SK-N-SH (cell line): ENCODE data around the gene PPP1R9B. TPM values are rescaled to one million over a fixed set of nuclear protein-coding genes. Genes with fewer than 3 reads are reported as not detected.

Experiments used
- CTCF ChIA-PET: fragments of 300-600, 350-600 bp; formaldehyde crosslinking; extraction: SDS; loops from one replicate; lab custom pipeline; 2021; lab: Yijun Ruan, JAX
- POLR2A ChIA-PET: fragments of 350-600 bp; sonication (Branson Sonifier 250); formaldehyde crosslinking; extraction: SDS; loops from one replicate; lab custom pipeline; 2020; ENCODE audit warnings: antibody characterized with exemption, inconsistent platforms; lab: Yijun Ruan, JAX
- DNase-seq: peaks from one replicate; pipeline ENCODE4 v3.0.0; 2012
- H2AFZ ChIP-seq: fragments of 200-600 bp; sonication (generic); 2 replicates; pipeline ENCODE4 v1.8.1; 2016; ENCODE audit warnings: antibody characterized with exemption, mild to moderate bottlenecking, low read depth
- H3F3A ChIP-seq: fragments of 200-600 bp; sonication (generic); replicated peaks from 2 replicates; pipeline ENCODE3; 2016; ENCODE audit warnings: antibody characterized with exemption, mild to moderate bottlenecking; ENCODE audit not compliant: insufficient read depth
- H3K27ac ChIP-seq, 2 experiments: fragments of 200-500 bp in 1 of 2; fragments of 200-600 bp in 1 of 2; sonication (Bioruptor generic) in 1 of 2; sonication (generic), shearing (Covaris generic) in 1 of 2; 2 replicates each; pipeline versions ENCODE4 v1.5.1 to v1.6.1; 2014 to 2016; ENCODE audit warnings: low read depth in 2 of 2, inconsistent platforms in 1 of 2, low read length in 1 of 2, mild to moderate bottlenecking in 1 of 2, mixed read lengths in 1 of 2
- H3K27me3 ChIP-seq: fragments of 200-600 bp; sonication (generic), shearing (Covaris generic); 2 replicates; pipeline ENCODE4 v1.6.1; 2016; ENCODE audit warnings: mixed run types; ENCODE audit not compliant: insufficient read depth
- H3K36me3 ChIP-seq, 2 experiments: fragments of 200-500 bp in 1 of 2; fragments of 200-600 bp in 1 of 2; sonication (Bioruptor generic) in 1 of 2; sonication (generic) in 1 of 2; replicated peaks in 1 of 2; 2 replicates each; pipeline versions ENCODE3 to v1.5.1; 2014 to 2016; ENCODE audit warnings: low read length in 1 of 2, mild to moderate bottlenecking in 1 of 2; ENCODE audit not compliant: insufficient read depth in 2 of 2, control insufficient read depth in 1 of 2
- H3K4me1 ChIP-seq, 2 experiments: fragments of 200-500 bp in 1 of 2; fragments of 200-600 bp in 1 of 2; sonication (Bioruptor generic) in 1 of 2; sonication (generic), shearing (Covaris generic) in 1 of 2; 2 replicates each; pipeline versions ENCODE4 v1.5.1 to v1.6.1; 2014 to 2016; ENCODE audit warnings: low read depth in 1 of 2, low read length in 1 of 2, mixed run types in 1 of 2; ENCODE audit not compliant: insufficient read depth in 2 of 2, control insufficient read depth in 1 of 2
- H3K4me2 ChIP-seq: fragments of 200-600 bp; sonication (generic), shearing (Covaris generic); 2 replicates; pipeline ENCODE4 v1.6.1; 2017; ENCODE audit warnings: mixed run types
- H3K4me3 ChIP-seq, 2 experiments: fragments of 200-500 bp in 1 of 2; fragments of 200-600 bp in 1 of 2; sonication (Bioruptor generic) in 1 of 2; sonication (generic), shearing (Covaris generic) in 1 of 2; 2 replicates each; pipeline versions ENCODE4 v1.5.1 to v1.8.1; 2014 to 2016; ENCODE audit warnings: low read depth in 2 of 2, inconsistent platforms in 1 of 2, low read length in 1 of 2, mild to moderate bottlenecking in 1 of 2, mixed read lengths in 1 of 2, moderate library complexity in 1 of 2
- H3K79me2 ChIP-seq: fragments of 200-600 bp; sonication (generic); 2 replicates; pipeline ENCODE4 v1.8.1; 2017; ENCODE audit warnings: mild to moderate bottlenecking; ENCODE audit not compliant: insufficient read depth
- H3K9ac ChIP-seq: fragments of 200-600 bp; sonication (generic); 2 replicates; pipeline ENCODE4 v1.6.1; 2017; ENCODE audit warnings: mixed run types
- H3K9me2 ChIP-seq: fragments of 200-600 bp; sonication (generic); 2 replicates; pipeline ENCODE4 v1.6.1; 2017; ENCODE audit warnings: mixed run types
- H3K9me3 ChIP-seq: fragments of 200-600 bp; sonication (generic); 2 replicates; pipeline ENCODE4 v1.6.1; 2017; ENCODE audit warnings: mixed run types, mild to moderate bottlenecking, moderate library complexity
- H4K20me1 ChIP-seq: fragments of 200-600 bp; sonication (generic); 2 replicates; pipeline ENCODE4 v1.6.1; 2017; ENCODE audit warnings: mild to moderate bottlenecking, mixed run types; ENCODE audit not compliant: insufficient read depth
- CHD2 ChIP-seq: fragments of 150-350 bp; IDR thresholded peaks from 2 replicates; pipeline ENCODE4 v1.6.1; 2018; ENCODE audit warnings: low read length; ENCODE audit not compliant: partially characterized antibody
- CTCF ChIP-seq: fragments of 200-600 bp; sonication (generic); IDR thresholded peaks from 2 replicates; pipeline ENCODE4 v1.6.1; 2017; ENCODE audit warnings: antibody characterized with exemption, mild to moderate bottlenecking, moderate library complexity
- ELF1 ChIP-seq: IDR thresholded peaks from 2 replicates; pipeline ENCODE4 v1.4.0; 2012
- EP300 ChIP-seq, 2 experiments: IDR thresholded peaks; 2 replicates each; pipeline versions ENCODE4 v1.4.0 to v1.6.1; 2012; ENCODE audit warnings: borderline replicate concordance in 1 of 2, low read depth in 1 of 2, low read length in 1 of 2
- EZH2phosphoT487 ChIP-seq: fragments of 200-600 bp; sonication (generic); IDR thresholded peaks from 2 replicates; pipeline ENCODE4 v1.6.1; 2017; ENCODE audit warnings: low read depth, mixed run types, mild to moderate bottlenecking, antibody characterized with exemption, moderate library complexity, borderline replicate concordance
- FOSL2 ChIP-seq: IDR thresholded peaks from 2 replicates; pipeline ENCODE4 v1.4.0; 2012; ENCODE audit warnings: low read depth, mild to moderate bottlenecking, moderate library complexity, borderline replicate concordance
- FOXJ3 ChIP-seq: sonication (generic); formaldehyde crosslinking; IDR thresholded peaks from 2 replicates; pipeline ENCODE4 v1.5.1; 2020; ENCODE audit warnings: mild to moderate bottlenecking, missing genetic modification reagents
- GABPA ChIP-seq: IDR thresholded peaks from 2 replicates; pipeline ENCODE4 v1.4.0; 2012; ENCODE audit warnings: low read depth, mild to moderate bottlenecking
- IRF3 ChIP-seq: fragments of 150-350 bp; IDR thresholded peaks from 2 replicates; pipeline ENCODE4 v1.6.1; 2016; ENCODE audit warnings: mild to moderate bottlenecking, low read depth, low read length
- MAX ChIP-seq: IDR thresholded peaks from 2 replicates; pipeline ENCODE4 v1.4.0; 2012; ENCODE audit warnings: low read depth
- MEF2A ChIP-seq: IDR thresholded peaks from 2 replicates; pipeline ENCODE4 v1.4.0; 2012; ENCODE audit warnings: low read depth, borderline replicate concordance
- NFIC ChIP-seq: IDR thresholded peaks from 2 replicates; pipeline ENCODE4 v1.4.0; 2012; ENCODE audit warnings: borderline replicate concordance
- NRF1 ChIP-seq: IDR thresholded peaks from 2 replicates; pipeline ENCODE4 v1.6.1; 2012; ENCODE audit warnings: low read depth, mild to moderate bottlenecking, low read length
- PBX3 ChIP-seq: IDR thresholded peaks from 2 replicates; pipeline ENCODE4; 2012
- POLR2AphosphoS5 ChIP-seq: IDR thresholded peaks from 2 replicates; pipeline ENCODE4 v1.6.1; 2012; ENCODE audit warnings: low read depth, low read length
- RAD21 ChIP-seq: IDR thresholded peaks from 2 replicates; pipeline ENCODE4 v1.6.1; 2012; ENCODE audit warnings: mild to moderate bottlenecking, low read length
- RFX5 ChIP-seq: IDR thresholded peaks from 2 replicates; pipeline ENCODE4 v1.6.1; 2012; ENCODE audit warnings: mild to moderate bottlenecking, improper control_type of control experiment, low read length
- SIN3A ChIP-seq: IDR thresholded peaks from 2 replicates; pipeline ENCODE4 v1.6.1; 2012; ENCODE audit warnings: low read depth, mild to moderate bottlenecking, low read length, moderate library complexity, borderline replicate concordance
- SMC3 ChIP-seq: IDR thresholded peaks from 2 replicates; pipeline ENCODE4 v1.6.1; 2012; ENCODE audit warnings: low read depth, low read length, improper control_type of control experiment
- TAF1 ChIP-seq: IDR thresholded peaks from 2 replicates; pipeline ENCODE4 v1.6.1; 2012; ENCODE audit warnings: low read depth, mild to moderate bottlenecking, low read length, moderate library complexity, borderline replicate concordance
- TCF12 ChIP-seq: IDR thresholded peaks from 2 replicates; pipeline ENCODE4 v1.4.0; 2012
- TEAD4 ChIP-seq: IDR thresholded peaks from 2 replicates; pipeline ENCODE4 v1.4.0; 2012; ENCODE audit warnings: mild to moderate bottlenecking, borderline replicate concordance; ENCODE audit not compliant: insufficient read depth
- USF2 ChIP-seq: fragments of 150-350 bp; IDR thresholded peaks from 2 replicates; pipeline ENCODE4 v1.6.1; 2017; ENCODE audit warnings: antibody characterized with exemption, low read length, low read depth, borderline replicate concordance
- ZBTB33 ChIP-seq: IDR thresholded peaks from 2 replicates; pipeline ENCODE4 v1.4.0; 2012; ENCODE audit warnings: low read depth, borderline replicate concordance
- WGBS: methylation state at CpG from one replicate; pipeline ENCODE4 v1.1.6; 2017; ENCODE audit warnings: low lambda C conversion rate; 5-methylcytosine and 5-hydroxymethylcytosine counted together
- polyA plus RNA-seq, 3 experiments: library from polyadenylated mRNA; depleted of rRNA; stranded (reverse); fragments of >200 nt; gene quantifications; 2 replicates each; pipeline ENCODE4 v1.2.3, GENCODE V29; 2012

PPP1R9B gene
- polyA plus RNA-seq, 1 of the 3 experiments (the other 2 are of a cell fraction) = 35.2 TPM

- Histone ChIP-seq H3K27me3 (no peaks in the 10 kb centered on the region), H3K9me2 (no peaks in the 10 kb centered on the region), H3F3A (peaks cover 71% of the 10 kb centered on the region), H3K79me2 (peaks cover 100% of the 10 kb centered on the region), H3K4me3 (peak overlapping the region; percentile 74 to 96; a peak in 3 of 4 replicates), H3K4me1 (peaks cover 26 to 49% of the 10 kb centered on the region in 2 experiments; a peak in 3 of 4 replicates), H2AFZ (no peak overlapping the region), H3K4me2 (peak overlapping the region; percentile 89), H3K9ac (peak overlapping the region; percentile 99), H3K36me3 (peaks cover 60 to 66% of the 10 kb centered on the region in 2 experiments), H4K20me1 (peaks cover 82% of the 10 kb centered on the region), H3K27ac (peak overlapping the region; percentile 24 to 100), H3K9me3 (no peaks in the 10 kb centered on the region)
- WGBS = 15% methylated on average over 7 of the region's 7 CpGs
- ChIA-PET CTCF (interaction anchor here (0.6 to 13.8 kb wide), 39 partner anchors 9 to 174 kb away, joined by 3 to 463 read pairs (median 5); partner anchors contain the start of genes PDK2, PPP1R9B, SGCA and TMEM92), POLR2A (interaction anchor here (0.8 to 1.1 kb wide), 2 partner anchors 20 to 37 kb away, joined by 3 to 7 read pairs; no protein-coding TSS in a partner anchor)
- peak; percentile 89 for DNase-seq
- TF ChIP-seq ELF1 = no peak
- TF ChIP-seq TAF1 = no peak
- no peak for TF ChIP-seq EP300 (IDR thresholded peaks at IDR 0.05; ENCODE audit: borderline replicate concordance in 1 of 2, low read depth in 1 of 2, low read length in 1 of 2)
- peak; percentile 30; the same call in 1 of the 2 replicates for TF ChIP-seq TCF12
- TF ChIP-seq SIN3A = no peak
- no peak for TF ChIP-seq EZH2phosphoT487
- 0 out of 2 replicates have a peak, but pooled peaks have one; percentile 2 for TF ChIP-seq PBX3
- TF ChIP-seq POLR2AphosphoS5 = 0 out of 2 replicates have a peak, but pooled peaks have one; percentile 19
- TF ChIP-seq RFX5 = no peak
- TF ChIP-seq SMC3 = peak; percentile 93
- TF ChIP-seq FOXJ3 (CRISPR knock-in tag) = no peak
- no peak for TF ChIP-seq TEAD4
- TF ChIP-seq ZBTB33 = no peak
- TF ChIP-seq CHD2 = no peak
- no peak for TF ChIP-seq NFIC
- TF ChIP-seq MEF2A = no peak
- no peak for TF ChIP-seq USF2
- TF ChIP-seq IRF3 = no peak
- TF ChIP-seq RAD21 = peak; percentile 81
- TF ChIP-seq GABPA = no peak
- TF ChIP-seq FOSL2 = no peak
- TF ChIP-seq MAX = no peak
- TF ChIP-seq NRF1 = no peak
- TF ChIP-seq CTCF = peak; percentile 79
Measured at GRCh38 chr17:50198026-50198669, 47.7 kb upstream of the PPP1R9B start.
